Hepatocyte (in vitro differentiated cells): Measurements from ENCODE around the gene SPOCD1. TPM values are rescaled to one million over a fixed set of nuclear protein-coding genes. Genes with fewer than 3 reads are reported as not detected.

Source experiments
- DNase-seq: peaks from one replicate; pipeline ENCODE4 v3.0.0-alpha.2; 2016; ENCODE audit warnings: low spot score
- H2AFZ ChIP-seq: fragments of 200-600 bp; sonication (generic); 2 replicates; pipeline ENCODE4 v1.6.0; 2016; ENCODE audit warnings: antibody characterized with exemption, mild to moderate bottlenecking
- H3K27ac ChIP-seq: fragments of 200-600 bp; sonication (generic); 2 replicates; pipeline ENCODE4 v1.5.1; 2016; ENCODE audit warnings: mild to moderate bottlenecking
- H3K27me3 ChIP-seq: fragments of 200-600 bp; sonication (generic); 2 replicates; pipeline ENCODE4 v1.6.1; 2016
- H3K36me3 ChIP-seq: fragments of 200-600 bp; sonication (generic); replicated peaks from 2 replicates; pipeline ENCODE4 v1.5.1; 2016; ENCODE audit warnings: low read depth; ENCODE audit not compliant: insufficient read depth
- H3K4me1 ChIP-seq: fragments of 200-600 bp; sonication (generic); 2 replicates; pipeline ENCODE4 v1.5.1; 2016; ENCODE audit warnings: mild to moderate bottlenecking, moderate library complexity; ENCODE audit not compliant: insufficient read depth
- H3K4me2 ChIP-seq: fragments of 200-600 bp; sonication (generic); 2 replicates; pipeline ENCODE4 v1.6.0; 2016
- H3K4me3 ChIP-seq: fragments of 200-600 bp; sonication (generic); 2 replicates; pipeline ENCODE4 v1.5.1; 2016; ENCODE audit warnings: mild to moderate bottlenecking
- H3K79me2 ChIP-seq: fragments of 200-600 bp; sonication (generic); 2 replicates; pipeline ENCODE4 v1.6.0; 2017; ENCODE audit warnings: mild to moderate bottlenecking
- H3K9me2 ChIP-seq: fragments of 200-600 bp; sonication (generic); replicated peaks from 2 replicates; pipeline ENCODE4 v1.6.0; 2017; ENCODE audit warnings: mild to moderate bottlenecking; ENCODE audit not compliant: insufficient read depth
- H3K9me3 ChIP-seq: fragments of 200-600 bp; sonication (generic); 2 replicates; pipeline ENCODE4 v1.5.1; 2016; ENCODE audit warnings: low read depth, mild to moderate bottlenecking
- H4K20me1 ChIP-seq: fragments of 200-600 bp; sonication (generic); 2 replicates; pipeline ENCODE4 v1.6.0; 2016; ENCODE audit warnings: mild to moderate bottlenecking; ENCODE audit not compliant: insufficient read depth, poor library complexity, severe bottlenecking
- EZH2 ChIP-seq: fragments of 200-600 bp; sonication (generic); IDR thresholded peaks from 2 replicates; pipeline ENCODE4 v1.6.1; 2016; ENCODE audit warnings: antibody characterized with exemption, mild to moderate bottlenecking, borderline replicate concordance
- EZH2phosphoT487 ChIP-seq: fragments of 200-600 bp; sonication (generic); IDR thresholded peaks from one replicate; pipeline ENCODE4 v1.6.1; 2018; ENCODE audit warnings: antibody characterized with exemption, mild to moderate bottlenecking, low read depth, moderate library complexity; ENCODE audit not compliant: unreplicated experiment, severe bottlenecking
- WGBS: methylation state at CpG from one replicate; pipeline ENCODE4 v1.1.6; 2016; ENCODE audit warnings: low lambda C conversion rate; ENCODE audit errors: missing lambda C conversion rate; 5-methylcytosine and 5-hydroxymethylcytosine counted together
- polyA plus RNA-seq: library from polyadenylated mRNA; unstranded; fragments of >200 nt; fragmentation: Nextera tagmentation; extraction: Ambion mirVana; gene quantifications from 2 replicates; pipeline ENCODE4 v1.2.1, GENCODE V29; 2016
- total RNA-seq: library from RNA; depleted of rRNA; stranded (reverse); fragments of >200 nt; gene quantifications from 2 replicates; pipeline ENCODE4 v1.2.3, GENCODE V29; 2014
- TF ChIP-seq, protein P1 (sequence below): fragments of 200-600 bp; sonication (generic); IDR thresholded peaks from 2 replicates; pipeline ENCODE4 v1.5.1; 2016; ENCODE audit warnings: antibody characterized with exemption, mild to moderate bottlenecking; ENCODE audit not compliant: poor library complexity

SPOCD1 gene
- total and polyA plus RNA-seq, 2 experiments from 2014 or later = 1.4 to 2.8 TPM

GRCh38 chr1:31772669-31773248, 43.1 kb downstream of the SPOCD1 start:
- 25% methylated on average over 42 of the region's 49 CpGs for WGBS
- no peaks in the 10 kb centered on the region for H4K20me1 ChIP-seq
- peaks cover 25% of the 10 kb centered on the region for H3K4me1 ChIP-seq
- no peaks in the 10 kb centered on the region for H3K36me3 ChIP-seq
- peak; percentile 65 for TF ChIP-seq EZH2
- TF ChIP-seq, protein P1, sequence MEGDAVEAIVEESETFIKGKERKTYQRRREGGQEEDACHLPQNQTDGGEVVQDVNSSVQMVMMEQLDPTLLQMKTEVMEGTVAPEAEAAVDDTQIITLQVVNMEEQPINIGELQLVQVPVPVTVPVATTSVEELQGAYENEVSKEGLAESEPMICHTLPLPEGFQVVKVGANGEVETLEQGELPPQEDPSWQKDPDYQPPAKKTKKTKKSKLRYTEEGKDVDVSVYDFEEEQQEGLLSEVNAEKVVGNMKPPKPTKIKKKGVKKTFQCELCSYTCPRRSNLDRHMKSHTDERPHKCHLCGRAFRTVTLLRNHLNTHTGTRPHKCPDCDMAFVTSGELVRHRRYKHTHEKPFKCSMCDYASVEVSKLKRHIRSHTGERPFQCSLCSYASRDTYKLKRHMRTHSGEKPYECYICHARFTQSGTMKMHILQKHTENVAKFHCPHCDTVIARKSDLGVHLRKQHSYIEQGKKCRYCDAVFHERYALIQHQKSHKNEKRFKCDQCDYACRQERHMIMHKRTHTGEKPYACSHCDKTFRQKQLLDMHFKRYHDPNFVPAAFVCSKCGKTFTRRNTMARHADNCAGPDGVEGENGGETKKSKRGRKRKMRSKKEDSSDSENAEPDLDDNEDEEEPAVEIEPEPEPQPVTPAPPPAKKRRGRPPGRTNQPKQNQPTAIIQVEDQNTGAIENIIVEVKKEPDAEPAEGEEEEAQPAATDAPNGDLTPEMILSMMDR = no peak
- H3K27ac ChIP-seq = no peak overlapping the region
- no peaks in the 10 kb centered on the region for H3K79me2 ChIP-seq
- no peaks in the 10 kb centered on the region for H3K9me3 ChIP-seq
- H3K9me2 ChIP-seq = no peaks in the 10 kb centered on the region
- no peak for DNase-seq
- H2AFZ ChIP-seq = no peak overlapping the region
- H3K4me2 ChIP-seq = peak overlapping the region; percentile 96
- no peak overlapping the region for H3K4me3 ChIP-seq
- H3K27me3 ChIP-seq = peaks cover 49% of the 10 kb centered on the region

DNA sequence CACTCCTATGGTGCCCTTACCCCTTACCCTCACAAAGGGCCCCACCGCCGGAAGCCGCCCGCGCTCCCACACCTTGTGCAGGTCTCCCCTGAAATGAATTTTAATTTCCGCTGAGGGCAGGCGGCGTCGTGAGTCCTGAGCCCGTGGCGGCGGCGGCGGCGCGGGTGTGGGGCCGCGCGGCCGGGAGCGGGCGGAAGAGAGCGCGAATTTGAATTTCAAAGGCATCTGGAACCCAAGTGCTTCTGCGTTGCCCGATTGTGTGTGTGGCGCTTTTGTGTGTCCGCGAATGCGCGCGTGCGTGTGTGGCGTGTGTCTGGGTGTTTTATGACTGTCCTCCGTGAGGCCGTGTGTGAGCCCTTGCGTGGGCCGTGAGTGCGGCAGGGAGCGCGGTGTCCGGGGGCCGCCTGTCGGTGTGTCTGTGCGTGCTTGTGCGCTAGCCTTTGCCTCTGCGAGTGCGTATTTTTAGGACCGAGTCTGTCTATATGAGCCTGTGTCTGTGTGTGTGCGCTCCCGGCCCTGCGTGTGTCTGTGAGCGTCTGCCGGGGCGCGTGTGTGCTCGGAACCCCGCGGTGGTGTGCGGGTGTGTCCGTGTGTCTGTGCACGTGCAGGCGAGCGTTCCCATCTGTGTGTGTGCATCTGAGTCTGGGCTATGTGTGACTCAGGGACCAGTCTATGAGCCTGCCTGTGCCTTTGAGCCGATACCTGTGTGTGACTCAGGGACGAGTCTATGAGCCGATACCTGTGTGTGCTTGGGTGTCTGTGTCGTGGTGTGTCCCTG, 43.7 kb downstream of the SPOCD1 start:
- no peaks in the 10 kb centered on the region for H3K36me3 ChIP-seq
- H4K20me1 ChIP-seq = no peaks in the 10 kb centered on the region
- H3K4me2 ChIP-seq = peak overlapping the region; percentile 96
- H3K9me3 ChIP-seq = no peaks in the 10 kb centered on the region
- no peak overlapping the region for H3K27ac ChIP-seq
- no peaks in the 10 kb centered on the region for H3K79me2 ChIP-seq
- H3K4me3 ChIP-seq = no peak overlapping the region
- H3K27me3 ChIP-seq = peaks cover 50% of the 10 kb centered on the region
- TF ChIP-seq EZH2phosphoT487 (peak; percentile 21), EZH2 (peak; percentile 82)
- TF ChIP-seq, protein P1 = peak; percentile 10
- peak overlapping the region; percentile 60 for H2AFZ ChIP-seq
- 11% methylated on average over 63 of the region's 68 CpGs for WGBS
- DNase-seq = peak; percentile 63
- peaks cover 25% of the 10 kb centered on the region for H3K4me1 ChIP-seq
- H3K9me2 ChIP-seq = no peaks in the 10 kb centered on the region

DNA sequence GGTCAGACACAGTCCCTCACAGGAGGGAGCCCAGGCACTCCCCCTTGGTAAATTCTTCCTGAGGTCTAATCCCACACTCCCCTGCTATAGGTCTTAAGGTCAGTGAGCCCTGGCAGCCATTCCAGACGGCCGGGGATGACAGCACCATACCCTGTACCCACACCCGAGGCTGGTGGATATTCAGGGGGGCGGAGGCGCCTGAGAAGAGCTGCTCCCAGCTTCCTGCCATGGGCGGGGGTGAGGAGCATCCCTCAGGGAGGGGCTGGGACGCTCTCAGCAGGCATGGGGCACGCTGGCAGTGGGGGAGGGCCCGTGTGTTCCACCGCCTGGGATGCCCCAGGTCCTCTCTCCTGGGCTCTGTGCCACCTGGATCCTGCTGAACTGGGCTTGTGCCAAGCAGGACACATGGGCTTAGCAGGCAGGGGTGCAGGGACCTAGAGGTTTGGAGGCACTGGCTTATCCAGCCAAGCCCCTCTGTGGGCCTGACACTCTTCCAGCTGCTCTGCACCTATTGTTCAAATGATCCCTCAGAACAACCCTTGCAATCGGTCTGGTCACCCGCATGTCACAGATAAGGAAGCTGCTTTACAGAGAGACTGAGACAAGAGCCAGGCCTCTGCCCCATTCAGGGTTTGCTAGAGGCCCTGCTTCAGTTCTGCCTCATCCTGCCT, 46.0 kb downstream of the SPOCD1 start:
- 47% methylated on average over 11 of the region's 12 CpGs for WGBS
- no peak for DNase-seq
- TF ChIP-seq, protein P1 = no peak
- TF ChIP-seq EZH2phosphoT487 (no peak), EZH2 (no peak)
- H3K79me2 ChIP-seq = no peaks in the 10 kb centered on the region
- no peaks in the 10 kb centered on the region for H3K9me3 ChIP-seq
- H3K4me3 ChIP-seq = no peak overlapping the region
- H2AFZ ChIP-seq = no peak overlapping the region
- H3K27me3 ChIP-seq = peaks cover 49% of the 10 kb centered on the region
- no peak overlapping the region for H3K4me2 ChIP-seq
- no peaks in the 10 kb centered on the region for H3K36me3 ChIP-seq
- H3K4me1 ChIP-seq = peaks cover 25% of the 10 kb centered on the region
- no peaks in the 10 kb centered on the region for H3K9me2 ChIP-seq
- H4K20me1 ChIP-seq = no peaks in the 10 kb centered on the region
- H3K27ac ChIP-seq = no peak overlapping the region
